A172 (cell line): ENCODE results near the gene MRPL9. TPM values are rescaled to one million over a fixed set of nuclear protein-coding genes. Genes with fewer than 3 reads are reported as not detected.

Source experiments
- DNase-seq: peaks from one replicate; pipeline ENCODE4 v3.0.0-alpha.2; 2015; ENCODE audit warnings: low spot score
- total RNA-seq: library from RNA; depleted of rRNA; stranded (reverse); fragments of >200 nt; shearing (Covaris generic); gene quantifications from 2 replicates; pipeline ENCODE4 v1.2.3, GENCODE V29; 2014; rRNA removed

Gene MRPL9
- total RNA-seq, 1 experiment from 2014 or later: 275 TPM

GRCh38 chr1:151711044-151711800, 52.1 kb downstream of the MRPL9 start:
- no peak for DNase-seq

GRCh38 chr1:151710187-151710840, 53.0 kb downstream of the MRPL9 start:
- peak; percentile 40 for DNase-seq

Other genes starting within 250 kb of the MRPL9 start
- 64.3 and 99.0 TPM in 2 replicates for gene TUFT1, start 223.2 kb downstream of the MRPL9 start, total RNA-seq
- gene SNX27, start 151.4 kb downstream of the MRPL9 start, total RNA-seq: 23.7 and 28.7 TPM in 2 replicates
- gene CELF3, start 46.7 kb downstream of the MRPL9 start, total RNA-seq: not detected in 2 replicates
- gene RIIAD1, start 42.0 kb downstream of the MRPL9 start, total RNA-seq: not detected in 2 replicates
- gene TDRKH, start 27.0 kb upstream of the MRPL9 start, total RNA-seq: 24.2 and 25.1 TPM in 2 replicates
- not detected in 2 replicates for gene LINGO4, start 41.9 kb upstream of the MRPL9 start, total RNA-seq
- 0.12 and 0.14 TPM in 2 replicates for gene RORC, start 68.3 kb upstream of the MRPL9 start, total RNA-seq
- gene C2CD4D, start 76.3 kb upstream of the MRPL9 start, total RNA-seq: not detected in 2 replicates
- gene THEM5, start 90.2 kb upstream of the MRPL9 start, total RNA-seq: not detected in 2 replicates
- 9.5 and 11.2 TPM in 2 replicates for gene THEM4, start 146.0 kb upstream of the MRPL9 start, total RNA-seq
- gene S100A10, start 230.4 kb upstream of the MRPL9 start, total RNA-seq: 760 and 801 TPM in 2 replicates